OCI-LY3 (cell line): Measurements from ENCODE around the gene CHAD.

ENCODE experiments used
- CTCF ChIP-seq: fragments of 200-600, 300-600 bp; sonication (generic); IDR thresholded peaks from 2 replicates; pipeline ENCODE4 v1.5.1; 2014; ENCODE audit warnings: antibody characterized with exemption, low read length, low read depth
- EZH2phosphoT487 ChIP-seq: fragments of 200-600 bp; shearing (Covaris generic); IDR thresholded peaks from 2 replicates; pipeline ENCODE4 v1.6.1; 2018; ENCODE audit warnings: antibody characterized with exemption, mixed run types, low read depth

DNA sequence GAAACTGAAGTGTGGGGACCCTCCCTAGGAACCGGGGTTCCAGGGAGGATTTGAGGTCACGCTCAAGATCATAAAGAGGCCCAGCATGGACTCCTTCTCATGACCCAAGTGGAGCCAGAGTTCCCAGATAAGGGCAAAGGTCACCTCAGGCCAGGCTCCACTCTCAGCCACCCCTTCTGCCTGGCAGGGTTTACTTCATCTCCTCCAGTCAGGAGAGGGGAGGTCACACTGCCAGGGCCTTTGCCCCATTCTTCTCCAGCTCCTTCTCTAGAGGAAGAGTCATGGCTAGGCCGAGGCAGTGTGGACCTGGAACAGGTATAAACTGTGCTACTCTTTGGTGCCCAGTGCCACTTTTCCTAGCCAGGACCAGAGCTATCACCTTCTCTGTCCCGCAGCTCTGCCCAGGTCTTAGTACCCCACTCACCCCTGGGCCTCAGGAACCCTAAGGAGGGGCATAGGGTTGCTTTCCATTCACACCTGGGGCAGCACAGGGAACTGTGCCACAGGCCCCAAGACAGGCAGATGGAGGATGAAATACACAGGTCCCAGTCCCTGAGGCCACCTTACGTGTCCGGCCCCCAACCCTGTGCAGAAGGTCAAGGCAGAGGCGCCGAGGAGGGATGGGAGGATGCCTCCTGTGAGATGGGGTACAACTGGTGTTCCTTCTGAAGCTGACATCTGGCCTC lies 43.5 kb downstream of the CHAD start:
- TF ChIP-seq CTCF (no peak), EZH2phosphoT487 (no peak)
